PFSK-1 (cell line): ENCODE data around the gene HBP1.

Experiments used
- FOXP2 ChIP-seq: optimal IDR thresholded peaks from 2 replicates; pipeline ENCODE3; 2011; ENCODE audit warnings: borderline replicate concordance, control low read depth, inconsistent platforms; ENCODE audit not compliant: insufficient read depth; ENCODE audit errors: extremely low read length, extremely low read depth
- POLR2AphosphoS5 ChIP-seq: IDR thresholded peaks from 2 replicates; pipeline ENCODE4 v1.6.1; 2012; ENCODE audit warnings: low read depth, mild to moderate bottlenecking, control low read depth, low read length, moderate library complexity
- REST ChIP-seq, 2 experiments: IDR thresholded peaks; 2 replicates each; pipeline versions ENCODE4 v1.6.1 to v1.8.0; 2011 to 2012; ENCODE audit warnings: low read depth in 2 of 2, low read length in 2 of 2, control low read depth in 1 of 2, inconsistent platforms in 1 of 2, mild to moderate bottlenecking in 1 of 2, moderate library complexity in 1 of 2; ENCODE audit not compliant: insufficient read depth in 1 of 2
- TAF1 ChIP-seq: IDR thresholded peaks from 2 replicates; pipeline ENCODE4 v1.6.1; 2012; ENCODE audit warnings: low read length, control low read depth, borderline replicate concordance; ENCODE audit not compliant: insufficient read depth

DNA sequence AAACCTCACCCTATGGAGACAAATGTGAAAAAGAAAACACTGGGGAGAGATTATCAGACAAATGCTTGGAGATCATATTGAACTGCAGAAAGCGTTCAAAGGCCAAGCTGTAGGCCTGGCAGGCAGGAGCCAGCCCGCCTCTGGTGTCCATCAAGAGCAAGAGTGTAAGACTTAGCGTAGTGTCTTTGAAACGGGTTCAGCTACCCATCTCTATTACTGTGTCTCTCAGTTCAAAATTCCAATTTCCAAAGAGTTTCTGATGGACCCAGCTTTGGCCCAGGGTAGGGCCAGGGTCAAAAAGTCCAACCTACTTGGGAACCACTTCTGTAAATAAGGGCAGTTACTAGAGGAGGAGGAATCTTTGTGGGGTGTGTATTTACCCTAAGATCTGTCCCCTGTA is 45.4 kb upstream of the HBP1 start:
- TF ChIP-seq REST (IDR thresholded peaks at IDR 0.05; ENCODE audit: insufficient read depth in 1 of 2, low read depth in 2 of 2, low read length in 2 of 2), result no peak
- no peak for TF ChIP-seq POLR2AphosphoS5
- no peak for TF ChIP-seq TAF1
- TF ChIP-seq FOXP2, result no peak
